Lung (tissue), 12 donors: ENCODE results near the gene HOMEZ. TPM values are rescaled to one million over a fixed set of nuclear protein-coding genes. Genes with fewer than 3 reads are reported as not detected.
A peak's percentile ranks its signal among the peaks of the same experiment; 100 is the strongest.

ENCODE experiments used
- ATAC-seq: fragments of 200-7000 bp; cut with Tn5 transposase; one replicate; pipeline ENCODE4 v1.9.1; 2020; ENCODE audit warnings: moderate number of reproducible peaks; ENCODE audit not compliant: insufficient read depth, low FRiP score
- DNase-seq, 3 donors: peaks; one replicate each; pipeline ENCODE4 v3.0.0-alpha.2; 2013 to 2017
- H3K27ac ChIP-seq, 2 donors: one replicate each; pipeline ENCODE4 v1.5.1; 2013; ENCODE audit warnings: mild to moderate bottlenecking in 2 of 2, moderate library complexity in 2 of 2, control low read depth in 1 of 2, inconsistent platforms in 1 of 2, low read depth in 1 of 2, low read length in 1 of 2
- H3K27me3 ChIP-seq, 3 donors: one replicate each; pipeline ENCODE4 v1.5.1; 2013; ENCODE audit warnings: low read length in 2 of 3; ENCODE audit not compliant: control insufficient read depth in 3 of 3, insufficient read depth in 3 of 3
- H3K36me3 ChIP-seq, 4 donors: one replicate each; pipeline ENCODE4 v1.5.1; 2013; ENCODE audit warnings: low read length in 4 of 4, mild to moderate bottlenecking in 1 of 4, moderate library complexity in 1 of 4; ENCODE audit not compliant: control insufficient read depth in 4 of 4, insufficient read depth in 4 of 4
- H3K4me1 ChIP-seq, 5 donors: one replicate each; pipeline ENCODE4 v1.5.1; 2013; ENCODE audit warnings: low read length in 5 of 5, mild to moderate bottlenecking in 2 of 5, moderate library complexity in 1 of 5; ENCODE audit not compliant: control insufficient read depth in 5 of 5, insufficient read depth in 5 of 5
- H3K4me3 ChIP-seq: one replicate; pipeline ENCODE4 v1.5.1; 2013; ENCODE audit warnings: mild to moderate bottlenecking, control low read depth, moderate library complexity
- H3K9ac ChIP-seq, 2 donors: one replicate each; pipeline ENCODE4 v1.5.1; 2013; ENCODE audit warnings: low read length in 2 of 2, control low read depth in 1 of 2; ENCODE audit not compliant: insufficient read depth in 1 of 2
- H3K9me3 ChIP-seq, 4 donors: one replicate each; pipeline ENCODE4 v1.5.1; 2013; ENCODE audit warnings: low read length in 3 of 4, mild to moderate bottlenecking in 1 of 4, moderate library complexity in 1 of 4; ENCODE audit not compliant: control insufficient read depth in 4 of 4, insufficient read depth in 3 of 4
- CTCF ChIP-seq: IDR thresholded peaks from 2 replicates; pipeline ENCODE4 v1.5.1; 2012; ENCODE audit warnings: mild to moderate bottlenecking; ENCODE audit errors: control extremely low read depth, extremely low read depth
- WGBS, 2 donors: extraction: QIAGEN DNeasy Blood & Tissue Kit; methylation state at CpG; one replicate each; pipeline ENCODE4 v1.1.7; 2013; 5-methylcytosine and 5-hydroxymethylcytosine counted together
- polyA plus RNA-seq, 2 donors: library from polyadenylated mRNA; stranded (reverse); fragments of 200-250 nt; gene quantifications; one replicate each; pipeline ENCODE4 v1.2.1, GENCODE V29; 2013
- total RNA-seq, 2 donors: library from RNA; depleted of rRNA in 1 of 2; stranded (reverse); fragments of >200 nt in 1 of 2; gene quantifications; one replicate each; pipeline ENCODE4 v1.2.1, GENCODE V29; 2014 to 2021
- donor health status: control.
- donor health status: control.
- donor health status: Bipolar disorder and iron deficiency.
- donor health status: healthy.
- donor health status: DM: yes; HTN: yes; CAD: no.

The HOMEZ gene
- total and polyA plus RNA-seq, 4 donors, result 6.1 to 13.4 (median 8.4) TPM

- Histone ChIP-seq H3K4me3 (no peak overlapping the region), H3K4me1 (peaks cover 3 to 14% (median 8%) of the 10 kb centered on the region in 5 donors), H3K27ac (peak overlapping the region; percentile 82 to 92), H3K9ac (peak overlapping the region in 1 of 2 donors; percentile 80), H3K36me3 (peaks cover 0 to 1% (median 0%) of the 10 kb centered on the region in 4 donors), H3K9me3 (no peaks in the 10 kb centered on the region), H3K27me3 (peaks cover 0 to 4% (median 0%) of the 10 kb centered on the region in 3 donors)
- ATAC-seq (no peak), DNase-seq (peak in 1 of 3 donors; percentile 40)
- no peak for TF ChIP-seq CTCF
- WGBS, 2 donors, result 51 to 53% methylated on average over 6 of the region's 6 CpGs
Observed at GRCh38 chr14:23286902-23287479, 1.1 kb upstream of the HOMEZ start.

- Histone ChIP-seq H3K27ac (peak overlapping the region; percentile 94 to 97), H3K9me3 (no peaks in the 10 kb centered on the region), H3K4me1 (peaks cover 3 to 14% (median 8%) of the 10 kb centered on the region in 5 donors), H3K4me3 (peak overlapping the region; percentile 77), H3K9ac (peak overlapping the region; percentile 74 to 87), H3K27me3 (no peaks in the 10 kb centered on the region), H3K36me3 (peaks cover 0 to 4% (median 0%) of the 10 kb centered on the region in 4 donors)
- 0 to 1% methylated on average over 22 of the region's 22 CpGs for WGBS, 2 donors
- no peak for TF ChIP-seq CTCF
- ATAC-seq (peak; percentile 5), DNase-seq (no peak)
Observed at GRCh38 chr14:23285530-23286019, 357 bp downstream of the HOMEZ start.

- peaks cover 0 to 4% (median 0%) of the 10 kb centered on the region in 4 donors for H3K36me3 ChIP-seq
- peak overlapping the region; percentile 74 to 87 for H3K9ac ChIP-seq
- DNase-seq (peak in 2 of 3 donors; percentile 35 to 41), ATAC-seq (no peak)
- TF ChIP-seq CTCF, result no peak
- peak overlapping the region; percentile 77 for H3K4me3 ChIP-seq
- H3K27me3 ChIP-seq, result no peaks in the 10 kb centered on the region
- H3K27ac ChIP-seq, result peak overlapping the region; percentile 94 to 97
- H3K9me3 ChIP-seq, result no peaks in the 10 kb centered on the region
- WGBS, 2 donors, result 26 to 27% methylated on average over 9 of the region's 9 CpGs
- H3K4me1 ChIP-seq, result peaks cover 3 to 14% (median 8%) of the 10 kb centered on the region in 5 donors
Observed at GRCh38 chr14:23284654-23285529, 1.0 kb downstream of the HOMEZ start.
